Measurements from ENCODE around the gene WDR48.

DNA sequence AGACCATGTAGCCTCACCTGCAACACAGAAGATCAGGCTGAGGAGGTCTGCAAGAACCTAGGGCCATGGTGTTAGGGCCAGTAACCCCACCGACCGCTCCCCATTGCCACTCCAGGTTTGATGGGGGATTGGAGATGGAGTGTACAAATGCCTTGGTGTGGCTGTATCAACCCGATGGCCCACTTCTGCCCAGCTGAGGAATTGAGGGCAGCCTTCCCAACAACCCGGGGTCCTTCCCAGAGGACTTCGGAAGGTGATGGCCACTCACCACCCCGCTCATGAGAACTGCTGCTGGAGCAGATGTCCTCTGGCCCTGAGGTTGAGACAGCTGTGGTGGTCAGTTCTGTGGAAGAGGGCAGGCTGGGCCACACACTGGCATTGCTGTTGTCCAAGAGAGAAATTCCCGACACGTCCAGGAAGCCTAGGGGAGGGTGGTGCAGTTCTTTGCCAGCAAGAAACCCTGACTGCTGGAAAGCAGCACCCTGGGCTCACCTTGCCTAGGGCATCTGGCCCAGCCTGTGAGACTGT is 46.7 kb downstream of the WDR48 start:
- TF ChIP-seq, protein P1, sequence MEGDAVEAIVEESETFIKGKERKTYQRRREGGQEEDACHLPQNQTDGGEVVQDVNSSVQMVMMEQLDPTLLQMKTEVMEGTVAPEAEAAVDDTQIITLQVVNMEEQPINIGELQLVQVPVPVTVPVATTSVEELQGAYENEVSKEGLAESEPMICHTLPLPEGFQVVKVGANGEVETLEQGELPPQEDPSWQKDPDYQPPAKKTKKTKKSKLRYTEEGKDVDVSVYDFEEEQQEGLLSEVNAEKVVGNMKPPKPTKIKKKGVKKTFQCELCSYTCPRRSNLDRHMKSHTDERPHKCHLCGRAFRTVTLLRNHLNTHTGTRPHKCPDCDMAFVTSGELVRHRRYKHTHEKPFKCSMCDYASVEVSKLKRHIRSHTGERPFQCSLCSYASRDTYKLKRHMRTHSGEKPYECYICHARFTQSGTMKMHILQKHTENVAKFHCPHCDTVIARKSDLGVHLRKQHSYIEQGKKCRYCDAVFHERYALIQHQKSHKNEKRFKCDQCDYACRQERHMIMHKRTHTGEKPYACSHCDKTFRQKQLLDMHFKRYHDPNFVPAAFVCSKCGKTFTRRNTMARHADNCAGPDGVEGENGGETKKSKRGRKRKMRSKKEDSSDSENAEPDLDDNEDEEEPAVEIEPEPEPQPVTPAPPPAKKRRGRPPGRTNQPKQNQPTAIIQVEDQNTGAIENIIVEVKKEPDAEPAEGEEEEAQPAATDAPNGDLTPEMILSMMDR (IDR thresholded peaks at IDR 0.05; ENCODE audit: borderline replicate concordance, extremely low read depth, low read length, poor library complexity, severe bottlenecking) = no peak
- TF ChIP-seq EZH2 (IDR thresholded peaks at IDR 0.05; ENCODE audit: borderline replicate concordance, low read depth, low read length, severe bottlenecking) = no peak
